Keratinocyte (primary cell): ENCODE data around the gene GTF3A.

ENCODE experiments used
- CTCF ChIP-seq, 3 experiments: IDR thresholded peaks in 1 of 3; conservative IDR thresholded peaks in 1 of 3; optimal IDR thresholded peaks in 1 of 3; 2 replicates in 2 of 3; 3 replicates in 1 of 3; pipeline versions ENCODE3 to v1.5.1; 2011; ENCODE audit warnings: low read length in 3 of 3, mild to moderate bottlenecking in 3 of 3, moderate library complexity in 2 of 3, control low read depth in 1 of 3, inconsistent platforms in 1 of 3; ENCODE audit not compliant: insufficient read depth in 2 of 3; ENCODE audit errors: extremely low read depth in 1 of 3
- EZH2 ChIP-seq: IDR thresholded peaks from one replicate; pipeline ENCODE4 v1.6.1; 2012; ENCODE audit warnings: inconsistent platforms, mild to moderate bottlenecking, low read length, moderate library complexity

GRCh38 chr13:27466513-27466912, 42.1 kb downstream of the GTF3A start:
- TF ChIP-seq EZH2 (no peak), CTCF (optimal IDR thresholded peaks at IDR 0.05 in 1 of 3, IDR thresholded peaks at IDR 0.05 in 1 of 3, conservative IDR thresholded peaks at IDR 0.05 in 1 of 3; ENCODE audit: extremely low read depth in 1 of 3, insufficient read depth in 2 of 3, low read length in 3 of 3) (no peak)
